Stimulated activated CD4-positive, alpha-beta T cell treated with anti-CD3 and anti-CD28 coated beads, Interleukin-1b, Interleukin-23, amount 100 ng/mL, for 4 hours (primary cell): Measurements from ENCODE around the gene MCEE.

Source experiments
- DNase-seq, 2 donors: peaks; one replicate each; pipeline ENCODE4 v3.0.0-alpha.2; 2020; ENCODE audit warnings: low read depth in 2 of 2

MCEE gene

GRCh38 chr2:71082402-71083252 is 47.4 kb downstream of the MCEE start:
- no peak for DNase-seq

DNA sequence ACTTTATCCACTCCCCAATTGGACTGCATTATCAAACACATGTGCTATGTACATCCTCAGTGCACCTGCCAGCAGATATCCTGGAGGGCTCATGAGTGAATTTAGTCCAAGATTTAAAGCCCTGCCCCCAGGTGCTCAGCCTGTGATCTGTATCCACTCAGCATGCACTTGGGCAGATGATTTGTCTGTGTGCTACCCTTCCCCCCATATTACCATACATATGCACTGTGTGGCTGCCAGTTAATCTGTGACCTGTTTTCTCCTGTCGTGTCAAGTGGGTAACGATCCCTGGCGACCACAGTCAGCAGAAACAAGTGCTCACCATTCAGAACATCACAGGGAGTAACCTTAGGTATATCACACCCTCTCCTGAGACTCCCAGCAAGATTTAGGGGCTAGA is 51.4 kb downstream of the MCEE start:
- DNase-seq: no peak

- DNase-seq: no peak
Measured at GRCh38 chr2:71074893-71075395, 55.1 kb downstream of the MCEE start.

DNA sequence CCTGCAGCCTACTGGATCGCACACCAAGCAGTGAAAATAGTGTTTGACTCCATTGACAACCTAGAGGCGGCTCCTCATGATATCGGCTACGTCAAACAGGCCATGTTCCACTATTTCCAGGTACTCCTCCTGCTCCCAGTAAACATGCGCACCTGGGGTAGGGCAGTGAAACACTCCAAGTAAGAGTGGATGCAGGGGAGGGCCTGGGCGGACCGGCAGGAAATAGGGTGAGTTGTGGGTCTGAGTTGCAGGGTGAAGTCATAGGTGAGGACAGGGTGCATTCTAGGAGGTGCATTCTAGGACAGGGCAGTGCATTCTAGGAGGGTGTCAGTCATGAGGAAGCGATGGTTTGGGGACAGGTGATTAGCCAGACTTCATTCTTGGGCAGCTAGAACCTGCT is 56.6 kb downstream of the MCEE start:
- no peak for DNase-seq

DNA sequence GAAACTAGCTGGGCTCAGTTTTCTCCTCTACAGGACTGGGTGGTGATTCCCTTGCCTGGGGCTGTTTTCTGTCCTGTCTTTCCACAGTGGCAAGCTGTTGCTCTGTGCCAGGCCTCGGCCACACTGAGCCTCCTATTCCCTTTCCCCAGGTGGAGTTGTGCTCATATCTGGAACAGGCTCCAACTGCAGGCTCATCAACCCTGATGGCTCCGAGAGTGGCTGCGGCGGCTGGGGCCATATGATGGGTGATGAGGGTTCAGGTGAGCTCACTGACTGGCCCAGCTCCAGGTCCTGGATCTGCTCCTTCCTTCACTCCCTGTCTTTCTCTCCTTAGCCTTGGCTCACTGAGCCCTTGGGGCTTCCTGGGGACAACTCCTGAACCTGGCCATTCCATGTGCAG is 57.5 kb downstream of the MCEE start:
- DNase-seq: no peak

DNA sequence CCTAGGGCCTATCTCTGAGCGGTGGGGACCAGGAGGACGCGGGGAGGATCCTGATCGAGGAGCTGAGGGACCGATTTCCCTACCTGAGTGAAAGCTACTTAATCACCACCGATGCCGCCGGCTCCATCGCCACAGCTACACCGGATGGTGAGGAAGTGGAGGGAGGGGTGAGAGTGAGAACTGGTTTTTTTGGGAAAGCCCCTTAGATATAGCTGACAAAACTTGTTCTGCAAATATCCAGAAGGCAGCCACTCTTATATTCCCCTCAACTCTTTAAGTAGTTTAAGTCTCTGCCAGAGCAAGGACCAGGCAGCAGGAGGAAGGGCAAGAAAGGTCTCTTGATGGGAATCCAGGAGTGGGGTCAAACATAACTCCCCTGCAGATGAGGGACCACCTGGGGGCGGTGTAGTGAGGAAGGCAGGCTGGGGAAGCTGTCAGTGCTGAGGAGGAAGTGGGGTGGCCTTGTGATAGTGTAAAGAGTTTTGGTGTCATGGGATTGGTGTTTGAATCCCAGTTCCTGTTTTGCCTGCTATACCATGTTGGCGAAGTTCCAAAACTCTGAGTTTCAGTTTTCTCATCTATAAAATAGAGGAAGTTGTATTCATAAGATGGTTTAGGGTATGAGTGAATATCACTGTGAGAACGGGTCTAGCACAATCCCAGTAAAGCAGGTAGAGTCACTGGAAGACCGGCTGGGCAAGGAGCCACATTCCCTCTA is 58.2 kb downstream of the MCEE start:
- DNase-seq: peak; percentile 43 to 46

GRCh38 chr2:71070294-71071093 is 59.5 kb downstream of the MCEE start:
- no peak for DNase-seq

- DNase-seq: no peak
Measured at GRCh38 chr2:71069376-71069775, 60.7 kb downstream of the MCEE start.

- peak; percentile 93 to 94 for DNase-seq
Measured at GRCh38 chr2:71068218-71069035, 61.6 kb downstream of the MCEE start, which contains the start of gene NAGK. TSS of gene NAGK (plus strand) at chr2:71068648. CDS start at chr2:71068684, 36 bp downstream.

- DNase-seq: no peak
Measured at GRCh38 chr2:71067567-71068217, 62.3 kb downstream of the MCEE start.

- no peak for DNase-seq
Measured at GRCh38 chr2:71066856-71067255, 63.2 kb downstream of the MCEE start.

GRCh38 chr2:71064754-71065621 is 65.0 kb downstream of the MCEE start:
- no peak for DNase-seq

DNA sequence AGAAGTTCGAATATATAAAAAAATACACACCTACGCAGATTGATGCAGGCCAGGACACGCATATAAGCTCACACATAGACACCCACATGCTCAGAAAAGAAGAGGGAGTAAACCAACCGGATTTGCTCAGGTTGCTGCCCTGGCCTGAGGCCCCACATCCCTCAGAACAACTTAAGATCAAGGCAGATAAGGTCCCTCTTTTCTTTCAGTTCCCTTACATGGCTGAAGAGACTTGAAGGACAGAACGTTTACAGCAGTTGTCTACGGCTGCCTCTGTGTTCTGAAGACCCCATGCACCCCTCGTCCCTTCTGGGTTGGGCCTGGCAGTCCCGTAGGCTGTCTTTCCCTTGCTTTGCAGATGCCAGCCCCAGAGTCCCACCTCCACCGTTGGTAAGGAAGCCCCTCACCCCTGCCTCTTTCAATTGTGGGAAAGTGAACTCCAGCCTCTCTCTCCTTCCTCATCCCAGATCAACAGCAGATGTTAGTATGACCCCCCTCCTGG is 65.9 kb downstream of the MCEE start:
- no peak for DNase-seq

- no peak for DNase-seq
Measured at GRCh38 chr2:71063216-71063615, 66.8 kb downstream of the MCEE start.

- DNase-seq: no peak
Measured at GRCh38 chr2:71060871-71061270, 69.2 kb downstream of the MCEE start.

DNA sequence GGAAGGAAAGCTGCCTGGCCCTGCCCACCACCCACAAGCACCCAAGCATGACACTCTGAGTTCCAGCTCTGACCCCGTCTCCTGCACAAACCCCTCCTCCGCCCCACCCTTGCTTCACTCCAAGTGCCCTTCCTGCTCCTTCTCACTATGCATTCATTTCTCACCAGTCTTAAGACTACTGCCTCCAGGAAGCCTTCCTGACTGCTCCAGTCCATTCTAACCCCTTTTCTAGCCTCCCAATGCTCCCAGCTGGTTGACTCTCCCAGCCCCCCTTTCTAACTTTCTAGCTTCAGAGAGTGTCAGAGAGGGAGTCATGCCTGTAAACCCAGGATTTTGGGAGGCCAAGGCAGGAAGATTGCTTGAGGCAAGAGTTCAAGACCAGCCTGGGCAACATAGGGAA is 69.8 kb downstream of the MCEE start:
- DNase-seq: no peak
